SU-DHL-6 (cell line): ENCODE measurements around the gene RFLNA.

Experiments used
- H2AFZ ChIP-seq: fragments of 200-600 bp; sonication (generic); 2 replicates; pipeline ENCODE4 v1.6.1; 2014; ENCODE audit warnings: low read depth, mild to moderate bottlenecking, moderate library complexity, mixed read lengths, antibody characterized with exemption, low read length; ENCODE audit not compliant: severe bottlenecking
- H3F3A ChIP-seq: fragments of 200-600 bp; shearing (Covaris generic); 2 replicates; pipeline ENCODE4 v1.6.0; 2016; ENCODE audit warnings: antibody characterized with exemption, mild to moderate bottlenecking; ENCODE audit not compliant: insufficient read depth
- H3K27ac ChIP-seq: fragments of 200-600 bp; sonication (generic); 2 replicates; pipeline ENCODE4 v1.5.1; 2016; ENCODE audit warnings: low read depth, mild to moderate bottlenecking, low read length, moderate library complexity, mixed read lengths
- H3K27me3 ChIP-seq: fragments of 200-600 bp; sonication (generic), shearing (Covaris generic); 2 replicates; pipeline ENCODE4 v1.6.0; 2014; ENCODE audit warnings: mild to moderate bottlenecking, low read length
- H3K36me3 ChIP-seq: fragments of 200-600 bp; sonication (generic); 2 replicates; pipeline ENCODE4 v1.6.1; 2014; ENCODE audit warnings: mild to moderate bottlenecking, low read length, mixed read lengths
- H3K4me2 ChIP-seq: fragments of 300-600, 200-600 bp; shearing (Covaris generic), sonication (generic); 2 replicates; pipeline ENCODE4 v1.6.0; 2014; ENCODE audit warnings: low read length, low read depth, mild to moderate bottlenecking; ENCODE audit not compliant: poor library complexity, severe bottlenecking
- H3K4me3 ChIP-seq: fragments of 200-600 bp; sonication (generic); 2 replicates; pipeline ENCODE4 v1.5.1; 2014; ENCODE audit warnings: antibody characterized with exemption, low read length, mild to moderate bottlenecking, mixed read lengths; ENCODE audit not compliant: insufficient read depth, poor library complexity, severe bottlenecking
- H3K79me2 ChIP-seq: fragments of 200-600 bp; sonication (generic); 2 replicates; pipeline ENCODE4 v1.6.1; 2014; ENCODE audit warnings: mild to moderate bottlenecking, low read length, moderate library complexity; ENCODE audit not compliant: insufficient read depth
- H3K9ac ChIP-seq: fragments of 200-600 bp; sonication (generic); 2 replicates; pipeline ENCODE4 v1.7.0; 2014; ENCODE audit warnings: mild to moderate bottlenecking, low read length
- H3K9me2 ChIP-seq: fragments of 200-600 bp; sonication (generic); replicated peaks from 2 replicates; pipeline ENCODE4 v1.6.1; 2014; ENCODE audit warnings: low read length; ENCODE audit not compliant: insufficient read depth
- H3K9me3 ChIP-seq: fragments of 200-600 bp; sonication (generic); 2 replicates; pipeline ENCODE4 v1.6.1; 2014; ENCODE audit warnings: low read length, mixed read lengths; ENCODE audit not compliant: insufficient read depth
- H4K20me1 ChIP-seq: fragments of 200-600 bp; sonication (generic); 2 replicates; pipeline ENCODE4 v1.6.1; 2014; ENCODE audit warnings: low read depth, mild to moderate bottlenecking, antibody characterized with exemption, low read length, moderate library complexity, mixed read lengths
- CTCF ChIP-seq: fragments of 200-600 bp; sonication (generic); IDR thresholded peaks from one replicate; pipeline ENCODE4 v1.5.1; 2017; ENCODE audit warnings: antibody characterized with exemption, mild to moderate bottlenecking, low read length, moderate library complexity; ENCODE audit not compliant: insufficient read depth, poor library complexity, severe bottlenecking
- EZH2phosphoT487 ChIP-seq: fragments of 200-600 bp; sonication (generic), shearing (Covaris generic); conservative IDR thresholded peaks from 2 replicates; pipeline ENCODE4 v1.6.1; 2018; ENCODE audit warnings: mild to moderate bottlenecking, antibody characterized with exemption, low read length, moderate library complexity, mixed read lengths

RFLNA gene

GRCh38 chr12:124264879-124265278 lies 30.0 kb upstream of the RFLNA start:
- no peaks in the 10 kb centered on the region for H3K9me3 ChIP-seq
- H3K79me2 ChIP-seq = no peaks in the 10 kb centered on the region
- no peak overlapping the region for H3K4me2 ChIP-seq
- H3K27ac ChIP-seq = no peak overlapping the region
- no peak overlapping the region for H3K4me3 ChIP-seq
- no peaks in the 10 kb centered on the region for H3K9me2 ChIP-seq
- no peaks in the 10 kb centered on the region for H3F3A ChIP-seq
- H3K27me3 ChIP-seq = no peaks in the 10 kb centered on the region
- H4K20me1 ChIP-seq = no peaks in the 10 kb centered on the region
- TF ChIP-seq CTCF (no peak), EZH2phosphoT487 (no peak)
- H2AFZ ChIP-seq = no peak overlapping the region
- no peak overlapping the region for H3K9ac ChIP-seq
- no peaks in the 10 kb centered on the region for H3K36me3 ChIP-seq

- Histone ChIP-seq H3K9ac (no peak overlapping the region), H3K36me3 (no peaks in the 10 kb centered on the region)
- TF ChIP-seq EZH2phosphoT487 (no peak), CTCF (no peak)
Observed at GRCh38 chr12:124267205-124267778, 27.6 kb upstream of the RFLNA start.

GRCh38 chr12:124270671-124271070 lies 24.2 kb upstream of the RFLNA start:
- TF ChIP-seq EZH2phosphoT487 (no peak), CTCF (no peak)
- Histone ChIP-seq H4K20me1 (no peaks in the 10 kb centered on the region), H3K27ac (no peak overlapping the region), H3K9ac (no peak overlapping the region), H3K9me2 (no peaks in the 10 kb centered on the region), H3K36me3 (no peaks in the 10 kb centered on the region), H3K4me3 (no peak overlapping the region), H3K79me2 (no peaks in the 10 kb centered on the region), H3K9me3 (no peaks in the 10 kb centered on the region), H3F3A (no peaks in the 10 kb centered on the region), H3K27me3 (no peaks in the 10 kb centered on the region), H3K4me2 (no peak overlapping the region), H2AFZ (no peak overlapping the region)

More at GRCh38 chr12:124267205-124267778, 27.6 kb upstream of the RFLNA start:
- H3F3A ChIP-seq = no peaks in the 10 kb centered on the region
- no peaks in the 10 kb centered on the region for H3K27me3 ChIP-seq
- H3K27ac ChIP-seq = no peak overlapping the region
- no peak overlapping the region for H3K4me2 ChIP-seq
- H3K9me3 ChIP-seq = no peaks in the 10 kb centered on the region
- no peaks in the 10 kb centered on the region for H3K9me2 ChIP-seq
- H4K20me1 ChIP-seq = no peaks in the 10 kb centered on the region
- H3K4me3 ChIP-seq = no peak overlapping the region
- H2AFZ ChIP-seq = no peak overlapping the region
- H3K79me2 ChIP-seq = no peaks in the 10 kb centered on the region

- Histone ChIP-seq H3K79me2 (no peaks in the 10 kb centered on the region), H2AFZ (no peak overlapping the region), H3F3A (no peaks in the 10 kb centered on the region), H3K27me3 (no peaks in the 10 kb centered on the region), H3K4me2 (no peak overlapping the region), H3K4me3 (no peak overlapping the region), H3K36me3 (no peaks in the 10 kb centered on the region), H3K27ac (no peak overlapping the region), H4K20me1 (no peaks in the 10 kb centered on the region), H3K9me2 (no peaks in the 10 kb centered on the region), H3K9me3 (no peaks in the 10 kb centered on the region), H3K9ac (no peak overlapping the region)
- TF ChIP-seq EZH2phosphoT487 = no peak
- no peak for TF ChIP-seq CTCF
Observed at GRCh38 chr12:124273630-124274029, 21.3 kb upstream of the RFLNA start.
